Type B pancreatic cell (in vitro differentiated cells): Measurements from ENCODE around the gene NT5C2. TPM values are rescaled to one million over a fixed set of nuclear protein-coding genes. Genes with fewer than 3 reads are reported as not detected.
"Not testable (repeated sequence)": the region's sequence is repeated elsewhere in the genome, so short reads cannot be mapped to it uniquely, and the experiment has no call there.

ENCODE experiments used
- DNase-seq: peaks from one replicate; pipeline ENCODE4 v3.0.0; 2021; ENCODE audit warnings: mixed read lengths; ENCODE audit not compliant: unreplicated experiment; ENCODE audit errors: extremely low spot score
- H3K27ac Mint-ChIP-seq: 2 replicates; pipeline ENCODE4 v1.8.0; 2021; ENCODE audit warnings: mild to moderate bottlenecking, mixed read lengths
- H3K27me3 Mint-ChIP-seq: 2 replicates; pipeline ENCODE4 v1.8.0; 2021; ENCODE audit warnings: mixed read lengths
- H3K36me3 Mint-ChIP-seq: 2 replicates; pipeline ENCODE4 v1.8.0; 2021; ENCODE audit warnings: mixed read lengths
- H3K4me1 Mint-ChIP-seq: one replicate; pipeline ENCODE4 v1.8.0; 2021; ENCODE audit warnings: mixed read lengths; ENCODE audit not compliant: unreplicated experiment
- H3K4me3 Mint-ChIP-seq: 2 replicates; pipeline ENCODE4 v1.8.0; 2021; ENCODE audit warnings: mild to moderate bottlenecking, mixed read lengths
- H3K9me3 Mint-ChIP-seq: 2 replicates; pipeline ENCODE4 v1.8.0; 2021; ENCODE audit warnings: mixed read lengths
- CTCF ChIP-seq: fragments of 200-600 bp; sonication (generic); conservative IDR thresholded peaks from 2 replicates; pipeline ENCODE4 v1.5.0; 2021; ENCODE audit warnings: antibody characterized with exemption, mild to moderate bottlenecking
- total RNA-seq: library from RNA; stranded (reverse); gene quantifications from 2 replicates; pipeline ENCODE4 v1.2.1, GENCODE V29; 2021; ENCODE audit warnings: low replicate concordance

Gene NT5C2
- total RNA-seq, 1 donor from 2014 or later: 96.5 TPM

DNA sequence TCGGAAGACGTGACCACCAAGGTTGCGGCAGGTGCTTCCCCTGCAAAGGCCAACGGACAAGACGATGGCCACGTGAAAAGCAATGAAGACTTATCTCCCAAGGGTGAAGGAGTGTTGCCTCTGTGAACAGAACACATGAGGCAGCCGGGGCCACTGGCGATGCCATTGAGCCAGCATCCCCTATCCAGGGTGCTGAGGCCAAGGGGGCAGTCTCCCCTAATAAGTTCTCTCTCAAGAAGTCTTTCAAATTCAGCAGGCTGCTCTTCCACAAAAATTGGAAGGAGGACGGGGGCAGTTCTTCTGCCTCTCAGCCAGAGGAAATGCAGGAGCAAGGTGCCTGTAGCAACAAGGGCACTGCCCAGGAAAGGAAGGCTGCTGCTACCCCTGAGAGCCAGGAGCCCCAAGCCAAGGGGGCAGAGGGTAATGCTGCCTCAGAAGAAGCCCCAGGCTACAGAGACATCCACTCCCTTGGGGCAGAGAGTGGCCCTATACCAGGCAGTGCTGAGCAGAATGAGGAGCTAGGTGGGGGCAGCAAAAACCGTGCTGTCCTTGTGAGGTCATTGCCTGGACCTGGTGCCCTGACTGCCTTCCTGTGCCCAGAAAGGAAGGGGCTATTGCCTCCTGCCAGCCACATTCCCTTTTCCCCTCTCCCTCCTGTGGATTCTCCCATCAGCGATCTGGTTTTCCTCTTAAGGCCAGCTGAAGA, 17.3 kb downstream of the NT5C2 start:
- no peak for TF ChIP-seq CTCF

GRCh38 chr10:103174324-103174723, 18.7 kb downstream of the NT5C2 start:
- not testable (repeated sequence) for H3K4me1 Mint-ChIP-seq, H3K9me3 Mint-ChIP-seq, H3K27me3 Mint-ChIP-seq, H3K27ac Mint-ChIP-seq, DNase-seq, H3K4me3 Mint-ChIP-seq
- H3K36me3 Mint-ChIP-seq: peaks cover 11% of the 10 kb centered on the region

More for the DNA sequence above, 17.3 kb downstream of the NT5C2 start:
- no peak for DNase-seq
- Mint-ChIP-seq H3K27ac (no peak overlapping the region), H3K36me3 (peaks cover 16% of the 10 kb centered on the region), H3K9me3 (no peaks in the 10 kb centered on the region), H3K4me1 (peaks cover 8% of the 10 kb centered on the region), H3K27me3 (no peaks in the 10 kb centered on the region), H3K4me3 (no peak overlapping the region)

DNA sequence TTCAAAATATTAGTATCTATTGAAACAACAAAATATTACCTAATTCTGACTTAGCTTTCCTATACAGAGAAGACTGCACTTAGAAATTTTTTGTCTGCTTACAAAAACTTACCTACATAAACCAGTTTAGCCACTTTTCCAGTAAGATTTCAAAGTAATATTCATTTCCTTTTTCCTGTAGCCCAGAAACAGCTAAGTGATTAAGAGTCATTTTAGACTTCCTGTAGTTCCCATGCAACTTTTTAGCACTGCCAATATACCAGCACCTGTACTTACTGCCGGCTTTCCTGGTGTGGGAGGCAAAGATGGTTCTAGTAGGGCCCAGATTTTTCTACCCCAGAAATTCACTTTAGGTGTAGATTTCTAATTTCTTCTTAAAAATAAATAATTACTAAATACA, 21.8 kb downstream of the NT5C2 start:
- H3K27me3 Mint-ChIP-seq: no peaks in the 10 kb centered on the region
- H3K27ac Mint-ChIP-seq: peak overlapping the region; percentile 86
- H3K4me3 Mint-ChIP-seq: no peak overlapping the region
- peaks cover 7% of the 10 kb centered on the region for H3K4me1 Mint-ChIP-seq
- DNase-seq: no peak
- H3K36me3 Mint-ChIP-seq: peaks cover 20% of the 10 kb centered on the region
- TF ChIP-seq CTCF: no peak
- H3K9me3 Mint-ChIP-seq: no peaks in the 10 kb centered on the region

DNA sequence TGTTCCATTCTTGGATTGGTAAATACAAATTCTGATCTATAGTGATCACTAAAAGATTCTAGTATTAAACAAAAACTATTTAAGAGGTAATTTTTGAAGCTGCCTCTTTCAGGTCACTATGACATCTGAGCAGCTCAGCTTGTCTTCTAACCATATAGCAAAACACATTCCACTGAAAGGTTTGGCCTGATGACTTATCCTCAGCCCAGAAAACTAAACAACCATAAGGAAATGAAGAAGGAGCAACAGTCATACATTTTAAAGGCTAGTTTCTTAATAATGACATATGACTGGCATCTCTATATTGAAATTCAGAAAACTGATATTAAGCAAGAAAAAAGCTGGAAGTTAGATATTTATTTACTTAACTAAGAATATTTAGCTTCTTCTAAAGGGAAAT, 24.6 kb downstream of the NT5C2 start:
- no peaks in the 10 kb centered on the region for H3K27me3 Mint-ChIP-seq
- H3K4me3 Mint-ChIP-seq: peak overlapping the region; percentile 70
- peak overlapping the region; percentile 95 for H3K27ac Mint-ChIP-seq
- H3K4me1 Mint-ChIP-seq: peaks cover 7% of the 10 kb centered on the region
- H3K36me3 Mint-ChIP-seq: peaks cover 29% of the 10 kb centered on the region
- no peak for TF ChIP-seq CTCF
- H3K9me3 Mint-ChIP-seq: peaks cover 4% of the 10 kb centered on the region
- DNase-seq: no peak

DNA sequence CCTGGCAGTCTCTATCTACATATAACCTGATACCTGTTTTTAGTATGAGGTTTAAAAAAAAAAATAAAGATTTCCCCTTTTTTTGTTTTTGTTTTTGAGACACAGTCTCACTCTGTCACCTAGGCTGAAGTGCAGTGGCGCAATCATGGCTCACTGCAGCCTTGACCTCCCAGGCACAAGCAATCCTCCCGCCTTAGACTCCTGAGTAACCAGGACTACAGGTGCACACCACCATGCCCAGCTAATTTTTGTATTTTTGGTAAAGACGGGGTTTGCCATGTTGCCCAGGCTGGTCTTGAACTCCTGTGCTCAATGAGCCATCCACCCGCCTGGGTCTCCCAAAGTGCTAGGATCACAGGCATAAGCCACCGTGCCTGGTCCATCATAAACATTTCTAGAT, 25.5 kb downstream of the NT5C2 start:
- not testable (repeated sequence) for DNase-seq, H3K4me3 Mint-ChIP-seq, H3K4me1 Mint-ChIP-seq, H3K9me3 Mint-ChIP-seq, H3K27me3 Mint-ChIP-seq
- peaks cover 29% of the 10 kb centered on the region for H3K36me3 Mint-ChIP-seq
- peak overlapping the region; percentile 58 for H3K27ac Mint-ChIP-seq

GRCh38 chr10:103166523-103166922, 26.5 kb downstream of the NT5C2 start:
- no peaks in the 10 kb centered on the region for H3K27me3 Mint-ChIP-seq
- no peak for DNase-seq
- TF ChIP-seq CTCF: no peak
- H3K36me3 Mint-ChIP-seq: peaks cover 29% of the 10 kb centered on the region
- H3K4me1 Mint-ChIP-seq: peaks cover 7% of the 10 kb centered on the region
- H3K4me3 Mint-ChIP-seq: no peak overlapping the region
- peak overlapping the region; percentile 45 for H3K27ac Mint-ChIP-seq
- peaks cover 4% of the 10 kb centered on the region for H3K9me3 Mint-ChIP-seq

DNA sequence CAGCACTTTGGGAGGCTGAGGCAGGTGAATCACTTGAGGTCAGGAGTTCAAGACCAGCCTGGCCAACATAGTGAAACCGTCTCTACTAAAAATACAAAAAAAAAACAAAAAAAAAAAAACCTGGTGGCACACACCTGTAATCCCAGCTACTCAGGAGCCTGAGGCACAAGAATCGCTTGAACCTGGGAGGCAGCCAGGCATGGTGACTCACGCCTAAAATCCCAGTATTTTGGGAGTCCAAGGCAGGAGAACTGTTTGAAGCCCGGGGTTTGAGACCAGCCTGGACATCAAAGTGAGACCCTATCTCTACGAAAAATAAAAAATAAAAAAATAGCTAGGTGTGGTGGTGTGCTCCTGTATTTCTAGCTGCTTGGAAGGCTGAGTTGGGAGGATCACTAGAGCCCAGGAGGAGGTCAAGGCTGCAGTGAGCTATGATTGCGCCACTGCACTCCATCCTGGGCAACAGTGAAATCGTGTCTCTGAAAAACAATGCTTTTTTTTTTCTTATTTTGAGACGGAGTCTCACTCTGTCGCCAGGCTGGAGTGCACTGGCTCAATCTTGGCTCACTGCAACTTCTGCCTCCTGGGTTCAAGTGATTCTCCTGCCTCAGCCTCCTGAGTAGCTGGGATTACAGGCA, 29.2 kb downstream of the NT5C2 start:
- H3K4me1 Mint-ChIP-seq, H3K4me3 Mint-ChIP-seq, H3K27me3 Mint-ChIP-seq, H3K9me3 Mint-ChIP-seq, DNase-seq, H3K27ac Mint-ChIP-seq: not testable (repeated sequence)
- peaks cover 28% of the 10 kb centered on the region for H3K36me3 Mint-ChIP-seq
